HG03066 (cell line): ENCODE data around the gene ADAMTS12.
"Not testable (repeated sequence)": the region's sequence is repeated elsewhere in the genome, so short reads cannot be mapped to it uniquely, and the experiment has no call there.

Source experiments
- ATAC-seq: cut with Tn5 transposase; IDR thresholded peaks from one replicate; pipeline ENCODE4 v1.9.1; 2021; ENCODE audit warnings: low read depth; ENCODE audit not compliant: unreplicated experiment

Gene ADAMTS12

GRCh38 chr5:33891788-33892619 lies at the start of gene ADAMTS12:
Gene ADAMTS12 (minus strand): TSS chr5:33891990. CDS start chr5:33891856, 134 bp downstream.
- peak; percentile 56 for ATAC-seq

- no peak for ATAC-seq
These were observed 49.3 kb upstream of the ADAMTS12 start for GRCh38 chr5:33941090-33941489.

DNA sequence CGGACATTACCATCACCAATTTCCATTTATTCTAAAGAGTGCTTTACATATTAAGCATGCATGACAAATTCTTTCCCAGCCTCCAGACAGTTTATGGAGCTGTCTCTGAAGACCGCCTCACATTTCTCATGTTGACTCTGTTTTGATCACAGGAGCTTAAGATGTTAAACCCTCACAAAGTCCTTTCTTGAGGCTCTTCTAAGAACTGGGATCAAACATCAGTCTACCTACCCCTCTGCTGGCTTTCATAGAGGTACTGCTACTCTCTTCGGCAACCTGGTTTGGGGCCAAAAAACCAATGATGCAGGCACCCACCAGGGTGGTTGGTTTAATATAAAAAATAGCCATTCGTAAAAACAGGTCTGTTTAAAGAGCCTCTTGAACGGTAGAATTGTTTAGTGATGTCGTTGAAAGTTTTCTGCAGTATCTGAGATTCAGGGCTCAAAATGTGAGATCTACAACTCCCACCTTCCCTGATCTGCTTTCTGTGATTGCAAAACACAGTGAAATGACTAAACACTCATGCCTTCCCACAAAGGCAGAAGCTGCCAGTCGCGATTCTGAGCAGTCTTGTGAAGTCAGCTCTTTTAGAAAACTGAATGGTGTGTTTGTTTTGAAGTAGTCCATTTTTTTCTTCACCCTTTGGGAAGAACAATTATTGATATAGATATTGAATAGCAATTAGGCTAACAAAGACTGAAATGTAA lies 47.9 kb upstream of the ADAMTS12 start:
- no peak for ATAC-seq

GRCh38 chr5:33938881-33939280 lies 47.1 kb upstream of the ADAMTS12 start:
- ATAC-seq = no peak

GRCh38 chr5:33938507-33938796 lies 46.7 kb upstream of the ADAMTS12 start:
- ATAC-seq = no peak

DNA sequence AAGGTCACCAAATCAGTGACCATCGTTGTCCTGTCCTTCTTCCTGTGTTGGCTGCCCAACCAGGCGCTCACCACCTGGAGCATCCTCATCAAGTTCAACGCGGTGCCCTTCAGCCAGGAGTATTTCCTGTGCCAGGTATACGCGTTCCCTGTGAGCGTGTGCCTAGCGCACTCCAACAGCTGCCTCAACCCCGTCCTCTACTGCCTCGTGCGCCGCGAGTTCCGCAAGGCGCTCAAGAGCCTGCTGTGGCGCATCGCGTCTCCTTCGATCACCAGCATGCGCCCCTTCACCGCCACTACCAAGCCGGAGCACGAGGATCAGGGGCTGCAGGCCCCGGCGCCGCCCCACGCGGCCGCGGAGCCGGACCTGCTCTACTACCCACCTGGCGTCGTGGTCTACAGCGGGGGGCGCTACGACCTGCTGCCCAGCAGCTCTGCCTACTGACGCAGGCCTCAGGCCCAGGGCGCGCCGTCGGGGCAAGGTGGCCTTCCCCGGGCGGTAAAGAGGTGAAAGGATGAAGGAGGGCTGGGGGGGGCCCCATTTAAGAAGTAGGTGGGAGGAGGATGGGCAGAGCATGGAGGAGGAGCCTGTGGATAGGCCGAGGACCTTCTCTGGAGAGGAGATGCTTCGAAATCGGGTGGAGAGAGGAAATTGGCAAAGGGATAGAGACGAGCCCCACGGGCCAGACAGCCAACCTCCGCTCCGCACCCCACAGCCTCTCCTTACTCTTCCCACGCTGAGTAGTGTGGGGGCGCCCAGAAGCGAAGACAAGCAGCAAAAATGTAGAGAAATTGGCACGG lies 46.1 kb upstream of the ADAMTS12 start:
- ATAC-seq = no peak

DNA sequence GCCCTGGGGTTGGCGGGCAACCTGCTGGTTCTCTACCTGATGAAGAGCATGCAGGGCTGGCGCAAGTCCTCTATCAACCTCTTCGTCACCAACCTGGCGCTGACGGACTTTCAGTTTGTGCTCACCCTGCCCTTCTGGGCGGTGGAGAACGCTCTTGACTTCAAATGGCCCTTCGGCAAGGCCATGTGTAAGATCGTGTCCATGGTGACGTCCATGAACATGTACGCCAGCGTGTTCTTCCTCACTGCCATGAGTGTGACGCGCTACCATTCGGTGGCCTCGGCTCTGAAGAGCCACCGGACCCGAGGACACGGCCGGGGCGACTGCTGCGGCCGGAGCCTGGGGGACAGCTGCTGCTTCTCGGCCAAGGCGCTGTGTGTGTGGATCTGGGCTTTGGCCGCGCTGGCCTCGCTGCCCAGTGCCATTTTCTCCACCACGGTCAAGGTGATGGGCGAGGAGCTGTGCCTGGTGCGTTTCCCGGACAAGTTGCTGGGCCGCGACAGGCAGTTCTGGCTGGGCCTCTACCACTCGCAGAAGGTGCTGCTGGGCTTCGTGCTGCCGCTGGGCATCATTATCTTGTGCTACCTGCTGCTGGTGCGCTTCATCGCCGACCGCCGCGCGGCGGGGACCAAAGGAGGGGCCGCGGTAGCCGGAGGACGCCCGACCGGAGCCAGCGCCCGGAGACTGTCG lies 45.4 kb upstream of the ADAMTS12 start:
- no peak for ATAC-seq

- ATAC-seq = no peak
These were observed 44.7 kb upstream of the ADAMTS12 start, which contains the start of gene RXFP3 for GRCh38 chr5:33936381-33937016. Gene RXFP3 (plus strand): TSS chr5:33936386. CDS start chr5:33936741, 355 bp downstream.

- ATAC-seq = no peak
These were observed 44.2 kb upstream of the ADAMTS12 start for GRCh38 chr5:33936004-33936380.

- ATAC-seq = peak; percentile 28
These were observed 42.4 kb upstream of the ADAMTS12 start for GRCh38 chr5:33934176-33934575.

DNA sequence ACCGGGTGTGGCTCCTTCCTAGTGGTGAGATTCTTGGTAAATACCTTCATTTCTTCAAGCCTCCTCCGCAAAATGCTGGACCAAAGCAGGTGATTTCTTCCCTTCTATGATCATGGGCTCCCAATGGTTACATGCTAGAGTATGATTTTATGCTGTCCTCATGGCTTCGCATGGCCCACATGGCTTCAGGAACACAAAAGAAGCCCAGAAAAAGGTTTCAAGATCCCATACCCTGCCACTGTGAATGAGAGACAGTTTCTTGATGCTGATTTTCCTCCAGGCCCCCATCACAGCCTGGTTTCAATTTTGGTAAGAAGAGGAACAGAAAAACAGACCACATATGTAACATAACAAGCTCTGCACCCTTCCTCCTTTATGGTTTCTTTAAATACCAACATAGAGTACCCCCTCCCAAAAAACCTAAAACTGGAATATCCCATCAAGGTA lies 42.0 kb upstream of the ADAMTS12 start:
- ATAC-seq = peak; percentile 85

- ATAC-seq = no peak
These were observed 39.3 kb upstream of the ADAMTS12 start for GRCh38 chr5:33931136-33931535.

GRCh38 chr5:33929925-33930690 lies 38.3 kb upstream of the ADAMTS12 start:
- ATAC-seq = no peak

DNA sequence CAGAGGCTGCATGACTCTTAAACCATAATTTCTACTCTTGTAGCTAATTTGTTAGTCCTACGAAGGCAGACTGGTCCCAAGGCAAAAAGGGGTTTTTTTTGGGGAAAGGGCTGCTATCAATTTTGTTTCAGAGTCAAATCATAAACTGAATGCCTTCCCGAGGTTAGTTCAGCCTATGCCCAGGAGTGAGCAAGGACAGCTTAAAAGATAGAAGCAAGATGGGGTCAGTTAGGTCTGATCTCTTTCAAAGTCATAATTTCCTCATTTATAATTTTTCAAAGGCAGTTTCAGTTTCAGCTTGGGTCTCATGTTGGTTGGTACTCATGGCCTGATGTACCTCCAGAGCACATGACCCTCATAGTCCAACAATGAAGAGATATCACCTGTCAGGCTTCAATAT lies 36.5 kb upstream of the ADAMTS12 start:
- ATAC-seq = no peak

- no peak for ATAC-seq
These were observed 35.9 kb upstream of the ADAMTS12 start for GRCh38 chr5:33927685-33928084.

GRCh38 chr5:33925278-33925677 lies 33.5 kb upstream of the ADAMTS12 start:
- ATAC-seq = no peak

GRCh38 chr5:33921002-33921401 lies 29.2 kb upstream of the ADAMTS12 start:
- no peak for ATAC-seq

GRCh38 chr5:33914844-33915243 lies 23.1 kb upstream of the ADAMTS12 start:
- not testable (repeated sequence) for ATAC-seq

- not testable (repeated sequence) for ATAC-seq
These were observed 14.5 kb upstream of the ADAMTS12 start for GRCh38 chr5:33906248-33906647.
